ENCODE data around the gene ABLIM2. TPM values are rescaled to one million over a fixed set of nuclear protein-coding genes. Genes with fewer than 3 reads are reported as not detected.

ABLIM2 gene
- total and polyA plus RNA-seq, 2 of the 13 experiments (the other 11 are each of a cell fraction or from before 2014, with no cell fraction given) = 0.20 to 0.37 TPM

DNA sequence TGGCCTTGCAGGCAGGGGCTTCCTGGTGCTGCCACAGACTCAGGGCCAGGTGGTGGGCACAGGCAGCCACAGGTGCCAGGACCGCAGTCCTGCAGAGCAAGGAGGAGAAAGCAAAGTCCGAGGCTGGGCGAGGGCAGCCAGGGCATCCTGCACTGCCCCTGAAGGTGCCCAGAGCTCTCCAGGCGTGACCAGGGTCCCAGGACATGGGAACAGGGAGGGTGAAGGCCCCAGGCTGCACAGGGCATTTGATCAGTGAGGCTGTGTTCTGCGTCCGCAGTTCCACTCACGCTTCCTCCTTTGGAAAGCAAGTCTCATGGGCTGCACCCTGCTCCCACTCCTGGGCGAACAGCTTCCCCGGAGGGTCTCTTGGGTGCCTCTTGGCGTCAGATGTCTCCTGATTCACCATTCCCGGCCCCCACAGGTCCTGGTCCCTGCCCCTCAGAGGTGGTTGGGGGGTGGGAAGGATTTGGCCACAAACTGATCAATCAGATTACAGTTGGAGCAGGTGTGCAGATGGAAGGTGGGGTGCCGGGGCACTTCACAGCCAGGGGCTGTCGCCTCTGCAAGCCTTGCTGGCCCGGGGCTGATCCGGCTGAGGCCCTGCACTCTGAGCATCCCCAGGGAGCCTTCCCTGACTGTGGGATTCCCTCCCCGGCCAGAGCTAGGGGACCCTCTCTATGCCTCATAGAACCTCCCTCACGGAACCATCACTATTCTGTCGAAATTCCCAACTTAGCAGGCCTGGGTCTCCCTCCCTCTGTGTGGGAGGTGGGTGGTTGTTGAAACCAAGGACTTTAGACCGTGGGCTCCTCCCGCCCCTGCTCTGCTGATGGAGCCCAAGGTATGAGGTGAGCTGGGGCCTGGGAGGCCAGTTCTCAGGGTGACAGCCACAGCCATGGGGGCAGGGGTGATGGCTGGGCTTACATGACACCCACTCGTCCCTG, 43.8 kb upstream of the ABLIM2 start (continued):
- no peak for TF ChIP-seq SMARCE1 (IDR thresholded peaks at IDR 0.05; ENCODE audit: borderline replicate concordance)
- TF ChIP-seq TOE1 (CRISPR knock-in tag; IDR thresholded peaks at IDR 0.05) = no peak
- peak; percentile 32; the same call in 1 of the 2 replicates for TF ChIP-seq MAZ (IDR thresholded peaks at IDR 0.05; ENCODE audit: borderline replicate concordance, low read depth, low read length)
- TF ChIP-seq MAZ (CRISPR knock-in tag; IDR thresholded peaks at IDR 0.05; ENCODE audit: low read depth) = no peak; the same call in 1 of the 2 replicates
- TF ChIP-seq KLF15 (CRISPR knock-in tag; IDR thresholded peaks at IDR 0.05; ENCODE audit: borderline replicate concordance) = no peak
- TF ChIP-seq ZNF792 (CRISPR knock-in tag; IDR thresholded peaks at IDR 0.05) = peak; percentile 72; the same call in 1 of the 2 replicates
- TF ChIP-seq ZNF770 (CRISPR knock-in tag; IDR thresholded peaks at IDR 0.05) = peak; percentile 46; the same call in 1 of the 2 replicates
- TF ChIP-seq CENPBD1 (CRISPR knock-in tag; IDR thresholded peaks at IDR 0.05; ENCODE audit: borderline replicate concordance, low read depth) = no peak
- peak; percentile 63; the same call in 1 of the 2 replicates for TF ChIP-seq NRL (CRISPR knock-in tag; IDR thresholded peaks at IDR 0.05; ENCODE audit: borderline replicate concordance)
- TF ChIP-seq EED (CRISPR knock-in tag; IDR thresholded peaks at IDR 0.05) = no peak
- TF ChIP-seq PHF21A (CRISPR knock-in tag; IDR thresholded peaks at IDR 0.05) = peak; percentile 67; the same call in 1 of the 2 replicates
- no peak for TF ChIP-seq ZNF407 (CRISPR knock-in tag; IDR thresholded peaks at IDR 0.05; ENCODE audit: not compliant biosample characterization)
- 0 out of 4 replicates have a peak, but pooled peaks of 1 of the 2 experiments have one; percentile 18 for TF ChIP-seq NR2F1 (CRISPR knock-in tag; IDR thresholded peaks at IDR 0.05)
- TF ChIP-seq THRA (CRISPR knock-in tag; IDR thresholded peaks at IDR 0.05; ENCODE audit: borderline replicate concordance) = 0 out of 2 replicates have a peak, but pooled peaks have one; percentile 49

Data from HepG2 (cell line).